ENCODE results near the gene CHI3L1.
A peak's percentile ranks its signal among the peaks of the same experiment; 100 is the strongest.

CHI3L1 gene

DNA sequence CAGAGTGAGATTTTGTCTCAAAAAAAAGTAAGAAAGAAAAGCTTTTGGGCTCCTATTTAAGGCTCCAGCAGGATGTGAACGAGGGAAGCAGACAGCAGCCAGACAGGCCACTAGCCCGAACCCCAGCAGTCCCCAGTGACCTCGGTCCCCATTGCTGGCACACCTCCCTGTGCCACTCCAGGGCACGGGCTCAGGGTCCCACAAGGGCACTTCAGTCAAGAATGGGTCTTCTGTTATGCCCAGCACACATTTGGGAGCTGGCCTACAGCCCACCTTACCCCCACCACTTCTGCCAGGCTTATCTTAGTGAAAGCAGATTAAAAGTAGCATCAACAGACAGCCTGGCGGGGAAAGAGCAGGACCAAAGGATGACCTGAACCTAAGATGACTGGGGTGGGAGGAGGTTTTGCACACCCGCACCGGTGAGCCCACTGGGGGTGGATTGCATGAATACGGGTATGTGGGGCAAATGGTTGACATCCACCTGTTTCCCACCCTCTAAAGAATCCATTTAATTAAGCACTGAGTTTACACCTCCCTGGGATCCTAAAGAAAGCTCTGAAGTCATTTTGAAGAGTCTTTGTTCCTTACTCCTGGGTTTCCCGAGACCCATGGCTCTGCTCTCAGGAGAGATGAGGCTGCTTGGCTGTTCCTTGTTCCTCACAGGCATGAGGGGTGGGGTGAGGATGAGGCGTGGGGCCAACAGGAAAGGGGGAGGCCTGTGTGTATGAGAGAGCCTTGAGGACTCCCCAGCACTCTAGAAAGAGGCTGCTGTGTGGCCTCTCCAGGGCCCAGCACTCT, 4.7 kb downstream of the CHI3L1 start:
- no peak for DNase-seq (ENCODE audit: low spot score)

DNA sequence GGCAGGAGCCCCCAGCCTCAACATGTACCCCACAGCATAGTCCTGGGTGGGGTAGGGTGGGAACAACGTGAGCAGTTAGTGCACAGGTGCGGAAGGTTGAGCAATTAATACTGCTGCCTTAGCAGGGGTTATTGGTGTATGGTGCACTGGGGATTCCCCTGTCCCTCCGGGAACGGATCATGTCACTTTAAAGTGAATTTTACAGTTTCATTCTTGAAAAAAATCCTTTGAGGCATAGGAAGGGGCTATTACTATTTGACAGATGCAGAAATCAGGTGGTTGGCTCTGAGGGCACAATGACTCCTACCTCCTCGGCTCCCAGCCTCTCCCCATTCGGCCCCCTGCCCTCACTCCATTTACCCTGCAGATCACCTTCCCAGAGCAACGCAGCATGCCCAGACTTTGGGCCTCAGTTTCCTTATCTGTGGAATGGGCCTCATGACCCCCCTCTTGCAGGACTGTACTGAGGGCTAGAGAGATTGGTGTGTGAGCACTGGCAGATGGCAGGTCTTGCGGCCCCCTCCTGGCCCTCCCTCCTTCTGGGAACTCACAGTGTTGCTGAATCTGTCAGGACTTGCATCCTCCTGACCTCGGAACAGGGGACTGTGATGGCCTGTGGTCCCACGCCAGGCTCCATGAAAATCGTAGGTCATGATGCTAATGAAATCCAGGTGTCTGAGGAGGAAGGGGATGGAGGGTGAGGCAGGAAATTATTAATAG, 5.7 kb downstream of the CHI3L1 start:
- no peak for DNase-seq (ENCODE audit: low spot score)

DNA sequence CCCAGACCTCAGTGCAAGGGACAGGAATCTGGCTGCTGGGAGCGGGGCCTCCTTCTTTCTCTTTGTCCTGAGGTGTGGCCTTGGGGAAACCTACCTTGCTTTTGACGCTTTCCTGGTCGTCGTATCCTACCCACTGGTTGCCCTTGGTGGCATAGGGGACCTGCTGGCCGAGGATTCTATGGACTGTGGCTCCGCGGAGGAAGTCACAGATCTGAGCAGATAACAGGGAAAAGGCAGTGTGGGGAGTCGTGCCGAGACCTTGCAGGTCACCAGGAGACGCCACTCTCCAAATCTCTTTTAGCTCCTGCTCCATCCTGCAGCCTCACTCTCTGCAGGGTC, 6.9 kb downstream of the CHI3L1 start:
- DNase-seq (ENCODE audit: low spot score): no peak

DNA sequence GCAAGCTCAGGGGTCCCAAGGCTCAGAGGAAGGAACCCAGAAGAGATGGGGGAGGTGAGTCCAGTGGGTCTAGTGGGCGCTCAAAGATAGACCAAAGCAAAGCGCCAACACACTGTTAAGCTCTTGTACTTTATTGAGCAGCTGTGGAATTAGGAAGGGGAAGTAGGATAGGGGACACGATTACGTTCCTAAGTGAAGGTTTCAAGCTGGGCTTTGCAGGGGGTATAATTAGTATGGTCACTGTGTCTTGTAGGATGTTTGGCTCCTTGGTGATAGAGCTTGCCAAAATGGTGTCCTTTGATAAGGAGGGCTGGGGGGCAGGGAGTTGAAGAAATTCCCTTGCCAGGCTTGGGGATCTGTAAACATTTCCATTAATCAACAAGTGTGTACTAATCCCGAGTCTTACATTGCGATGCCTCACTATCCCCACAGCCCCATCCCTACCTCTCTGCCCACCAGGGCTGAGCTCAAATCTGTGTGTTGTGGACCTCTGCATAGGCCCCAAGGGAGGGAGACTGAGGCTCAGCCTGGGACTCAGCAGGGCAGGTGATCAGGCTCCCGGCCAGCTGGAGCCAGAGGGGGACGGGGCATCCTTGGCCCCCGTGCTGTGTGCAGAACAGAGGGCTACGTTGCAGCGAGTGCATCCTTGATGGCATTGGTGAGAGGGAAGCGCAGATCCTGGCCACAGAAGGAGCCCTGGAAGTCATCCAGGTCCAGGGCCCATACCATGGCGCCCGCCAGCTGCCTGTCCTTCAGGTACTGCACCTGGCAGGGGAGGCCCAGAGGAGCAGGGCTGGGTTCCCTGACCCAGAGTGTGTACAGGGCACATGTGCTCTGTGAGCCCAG, 7.5 kb downstream of the CHI3L1 start:
- DNase-seq (ENCODE audit: low spot score): no peak

DNA sequence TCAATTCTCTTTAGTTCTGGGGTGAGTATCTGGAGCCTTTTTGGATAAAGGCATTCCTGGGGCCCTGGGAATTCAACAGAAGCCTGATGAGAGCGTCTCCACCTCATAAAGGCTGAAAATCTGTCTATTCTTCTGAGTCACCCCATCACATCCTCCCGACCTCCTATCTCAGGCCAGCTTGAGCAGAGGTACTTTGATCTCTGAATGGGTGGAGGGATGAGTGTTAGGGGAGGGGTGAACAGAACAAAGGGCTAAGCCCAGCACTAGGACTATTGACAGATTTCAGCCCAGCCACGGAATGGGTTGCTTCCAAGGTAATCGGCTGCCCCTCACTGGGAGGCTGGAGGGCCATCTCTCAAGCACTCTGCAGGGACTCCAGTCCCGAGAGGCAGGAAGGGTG, 8.4 kb downstream of the CHI3L1 start:
- no peak for DNase-seq (ENCODE audit: low spot score)

DNA sequence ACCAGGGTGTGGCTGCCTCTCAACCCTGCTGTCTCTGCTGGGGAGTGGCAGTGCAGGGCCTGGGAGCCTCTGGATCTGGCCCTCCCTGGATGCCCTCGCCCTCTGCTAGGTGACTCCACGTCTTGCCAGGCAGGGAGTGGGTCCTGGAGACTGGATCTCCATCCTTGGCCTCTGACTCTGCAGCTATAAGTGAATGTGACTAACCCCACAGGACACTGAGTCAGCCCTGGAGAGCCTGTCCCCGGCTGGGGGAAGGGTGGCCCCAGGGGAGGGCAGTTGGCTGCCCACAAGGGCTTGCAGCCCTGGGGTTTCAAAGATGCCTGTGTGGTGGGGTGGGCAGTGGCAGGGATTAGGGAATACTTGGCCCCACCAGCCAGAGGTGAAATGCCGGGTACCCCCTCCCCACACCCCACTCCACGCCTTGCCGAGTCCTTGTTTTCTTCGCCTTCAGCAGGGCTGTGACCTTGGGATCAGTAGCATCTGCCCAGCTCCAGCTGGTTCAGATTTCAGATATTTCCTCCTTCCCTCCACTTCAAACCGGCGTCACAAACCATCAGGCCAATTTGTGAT, 8.9 kb downstream of the CHI3L1 start:
- DNase-seq (ENCODE audit: low spot score): no peak

DNA sequence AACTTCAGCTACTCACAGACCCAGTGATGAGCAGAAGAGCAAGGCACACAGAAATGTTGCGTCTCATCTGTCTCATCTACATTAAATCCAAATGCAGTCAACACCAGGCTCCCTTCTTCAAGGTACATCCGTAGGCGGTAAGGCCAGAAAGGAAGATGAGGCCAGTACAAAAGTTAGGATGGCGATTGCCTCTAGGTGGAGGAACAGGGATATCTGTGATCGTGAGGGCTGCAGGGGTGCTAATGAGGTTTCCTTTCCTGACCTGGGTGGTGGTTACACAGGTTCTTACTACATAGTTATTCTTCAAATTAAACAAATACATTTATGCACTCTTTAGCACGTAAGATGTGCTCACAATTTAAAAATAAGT, 9.5 kb downstream of the CHI3L1 start:
- no peak for DNase-seq (ENCODE audit: low spot score)

DNA sequence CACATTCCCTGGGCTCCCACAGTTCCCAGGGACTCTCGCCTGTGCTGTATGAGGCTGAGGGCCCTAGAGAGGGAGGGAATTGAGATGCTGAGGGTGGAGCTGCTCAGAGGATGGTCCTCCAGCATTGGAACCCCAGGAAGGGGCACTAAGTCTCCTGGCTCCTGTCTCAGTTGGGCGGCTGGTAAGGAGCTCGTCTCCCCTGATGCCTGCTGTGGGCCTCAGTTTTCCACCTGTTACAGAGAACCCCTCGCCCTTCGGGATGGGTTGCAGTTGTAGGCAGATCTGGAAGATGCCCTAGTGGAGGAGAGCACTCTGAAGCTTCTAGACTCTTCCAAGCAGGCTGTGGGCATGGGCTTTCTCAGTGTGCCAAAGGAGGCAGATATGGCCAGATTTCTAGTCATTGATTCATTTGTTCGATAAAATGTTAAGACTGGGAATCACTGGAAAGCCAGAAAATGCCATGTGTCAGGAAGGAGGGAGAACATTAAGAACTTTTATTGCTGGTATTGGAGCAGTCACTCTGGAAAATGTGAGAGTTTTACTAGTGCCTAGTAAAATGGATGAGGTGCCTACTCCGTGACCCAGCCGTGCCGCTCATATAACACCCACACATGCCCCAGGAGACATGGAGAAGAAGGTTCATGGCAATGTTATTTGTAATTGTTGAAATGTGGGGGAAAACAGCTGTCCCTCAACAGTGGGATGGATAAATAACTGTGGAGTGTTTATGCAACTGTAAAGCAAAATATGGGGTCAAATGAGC, 10.1 kb downstream of the CHI3L1 start:
- no peak for DNase-seq (ENCODE audit: low spot score)

DNA sequence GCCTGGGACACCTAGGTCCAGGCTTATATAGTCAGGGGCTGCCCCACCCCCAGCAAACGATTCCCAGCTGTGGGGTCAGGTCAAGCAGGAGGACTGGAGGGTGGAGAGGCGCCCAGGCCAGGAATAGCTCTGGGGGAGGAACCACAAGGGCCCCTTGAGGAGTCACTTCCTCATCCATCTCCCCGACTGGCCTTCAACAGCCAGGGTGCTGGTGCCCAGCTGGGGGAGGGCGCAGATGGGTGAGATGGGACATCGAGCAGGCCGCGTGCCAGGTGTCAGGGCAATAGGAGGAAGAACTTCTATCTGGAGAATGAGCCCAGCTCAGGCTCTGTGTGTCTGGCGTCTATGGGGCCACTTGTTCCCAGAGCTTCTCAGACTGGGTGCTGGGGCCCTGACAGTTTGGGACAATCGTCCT, 10.7 kb downstream of the CHI3L1 start:
- peak; percentile 64 for DNase-seq (ENCODE audit: low spot score)

DNA sequence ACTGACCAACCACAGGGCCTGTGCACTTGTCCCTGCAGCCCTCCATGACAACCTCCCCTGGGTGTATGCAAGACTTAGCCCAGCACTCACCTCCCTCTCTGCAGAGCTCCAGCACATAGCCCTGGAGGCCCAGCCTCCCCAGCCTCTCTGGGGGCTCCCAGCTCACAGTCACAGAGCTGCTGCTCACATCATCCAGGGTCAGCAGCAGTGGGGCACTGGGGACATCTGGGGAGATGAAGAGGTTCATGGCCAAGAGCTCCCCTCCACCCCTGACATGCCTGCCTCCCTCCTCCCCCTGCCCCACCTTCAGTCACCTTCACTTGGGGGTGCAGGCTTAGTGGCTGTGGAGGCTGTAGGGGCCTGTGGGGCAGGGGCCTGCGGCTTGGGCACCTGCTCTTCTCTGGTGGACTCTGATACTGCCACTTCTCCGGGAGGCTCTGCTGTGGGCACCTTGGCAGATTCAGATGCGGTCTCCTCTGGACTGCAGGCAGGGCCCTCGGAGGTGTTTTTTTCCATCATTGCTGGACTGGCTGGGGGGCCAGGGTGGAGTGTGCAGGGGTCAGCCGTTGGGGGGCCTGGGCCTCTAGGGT, 11.2 kb downstream of the CHI3L1 start, which contains the start of gene MYBPH:
Gene MYBPH, minus strand, starts transcription at position 590 of the 590 bp plus-strand sequence. Its CDS starts 71 bp downstream, at position 519.
- no peak for DNase-seq (ENCODE audit: low spot score)

DNA sequence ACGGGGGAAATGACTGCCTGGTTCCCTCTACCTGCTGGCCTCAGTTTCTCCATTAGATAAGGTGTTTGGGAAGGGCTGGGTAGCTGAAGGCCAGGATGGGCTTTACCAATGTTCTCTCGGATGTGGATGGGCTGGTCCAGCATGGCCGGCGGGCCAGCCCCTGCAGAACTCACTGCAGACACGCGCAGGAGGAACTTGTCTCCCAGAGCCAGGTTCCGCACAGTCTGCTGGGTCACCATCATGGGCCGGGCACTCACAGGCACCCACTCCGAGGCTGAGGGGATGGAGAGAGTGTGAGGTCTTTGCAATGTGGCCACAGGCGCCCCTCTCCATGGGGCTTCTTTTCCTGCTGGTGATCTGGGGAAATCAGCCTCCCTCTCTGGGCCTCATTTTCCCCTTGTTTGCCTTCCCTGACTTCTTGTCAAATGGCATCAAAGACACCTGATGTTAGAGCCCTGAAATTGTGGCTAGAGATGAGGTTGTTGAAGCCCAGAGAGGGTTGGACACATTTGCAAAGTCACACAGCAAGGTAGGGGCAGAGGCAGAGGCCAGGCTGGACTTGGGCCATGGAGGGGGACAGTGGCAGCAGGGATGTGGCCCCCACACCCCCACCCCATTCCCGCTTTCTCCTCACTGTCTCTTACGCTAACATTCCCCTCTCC, 12.0 kb downstream of the CHI3L1 start:
- DNase-seq (ENCODE audit: low spot score): no peak

DNA sequence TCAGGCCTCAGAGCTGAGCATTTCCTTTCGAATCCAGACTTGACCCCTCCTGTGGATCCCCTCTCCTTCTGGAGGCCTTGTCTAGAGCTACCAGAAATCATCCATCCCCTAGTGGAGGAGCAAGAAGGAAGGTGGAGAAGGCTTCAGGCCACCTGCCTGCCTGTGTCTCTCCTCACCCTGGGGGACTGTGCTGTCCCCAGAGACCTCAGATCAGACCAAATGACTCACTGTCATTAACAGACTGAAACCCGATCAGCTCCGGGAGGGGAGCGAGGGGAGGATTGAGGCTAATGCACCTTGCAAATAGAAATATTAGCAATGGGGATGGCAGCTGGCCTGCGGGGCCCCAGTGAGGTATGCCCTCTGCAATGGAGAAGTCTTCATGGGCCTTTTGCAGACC, 12.9 kb downstream of the CHI3L1 start:
- DNase-seq (ENCODE audit: low spot score): no peak

DNA sequence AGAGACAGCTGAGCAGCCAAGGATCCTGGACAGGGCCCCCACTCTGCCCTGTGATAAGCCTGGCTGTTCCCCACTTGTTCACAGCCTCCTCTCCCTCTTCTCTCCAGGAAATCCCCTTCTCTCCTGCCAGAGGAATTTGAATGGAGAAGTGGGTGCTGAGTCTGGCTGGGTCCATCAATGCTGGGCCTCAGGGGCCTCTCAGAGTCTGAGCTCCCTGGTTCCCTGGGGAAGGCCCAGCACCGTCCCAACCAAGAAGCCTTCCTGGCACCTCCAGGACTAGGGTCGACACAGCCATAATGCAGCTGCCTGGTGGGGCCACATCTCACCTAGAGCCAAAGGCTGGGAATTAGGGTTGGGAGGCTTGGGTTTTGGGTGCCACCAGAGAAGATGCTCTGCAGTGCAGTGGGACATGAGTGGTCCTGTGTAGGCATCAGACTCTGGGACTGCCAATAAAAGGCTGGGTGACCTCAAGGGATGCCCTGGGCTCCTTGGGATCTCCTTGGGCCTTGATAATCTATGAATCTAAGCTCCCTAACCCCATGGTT, 13.4 kb downstream of the CHI3L1 start:
- no peak for DNase-seq (ENCODE audit: low spot score)

DNA sequence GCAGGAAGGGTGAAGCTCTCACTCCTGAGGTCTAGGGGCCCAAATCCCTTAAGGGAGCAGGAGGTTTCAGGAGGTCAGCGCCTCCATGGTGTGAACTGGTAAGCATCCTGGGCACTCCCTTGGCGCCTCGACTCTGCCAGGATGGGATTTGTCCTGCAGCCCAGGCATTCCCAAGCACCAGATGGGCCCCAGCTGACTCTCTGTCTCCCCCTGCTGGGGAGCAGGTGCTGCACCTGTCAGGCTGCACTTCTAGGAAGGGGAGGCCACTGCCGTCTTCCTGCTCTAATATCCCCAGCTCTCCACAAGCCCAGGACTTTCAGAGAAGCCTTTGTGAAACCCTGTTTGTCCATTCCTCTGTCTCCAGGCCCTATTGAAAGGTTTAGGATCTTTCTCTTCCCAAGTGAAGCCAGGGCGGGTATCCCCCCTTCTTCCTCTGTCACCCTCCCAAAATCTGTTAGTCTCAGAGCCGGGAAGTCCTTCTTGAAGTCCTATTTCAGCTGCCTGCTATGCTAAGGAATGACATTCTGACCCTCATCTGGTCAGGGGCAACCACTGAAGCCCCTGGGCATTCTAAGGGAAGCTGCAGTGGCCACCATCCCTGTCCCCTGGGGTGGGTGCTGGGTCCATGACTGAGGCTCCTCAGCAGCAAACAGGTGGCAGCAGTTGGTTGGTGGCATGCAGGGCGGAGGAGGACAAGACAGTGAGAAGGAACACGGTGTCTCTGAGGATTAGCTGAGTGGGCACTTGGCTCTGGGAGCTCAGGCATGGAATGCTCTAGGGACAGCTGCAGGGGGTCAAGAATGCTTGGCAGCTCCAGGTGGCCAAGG, 14.1 kb downstream of the CHI3L1 start:
- DNase-seq (ENCODE audit: low spot score): peak; percentile 65

DNA sequence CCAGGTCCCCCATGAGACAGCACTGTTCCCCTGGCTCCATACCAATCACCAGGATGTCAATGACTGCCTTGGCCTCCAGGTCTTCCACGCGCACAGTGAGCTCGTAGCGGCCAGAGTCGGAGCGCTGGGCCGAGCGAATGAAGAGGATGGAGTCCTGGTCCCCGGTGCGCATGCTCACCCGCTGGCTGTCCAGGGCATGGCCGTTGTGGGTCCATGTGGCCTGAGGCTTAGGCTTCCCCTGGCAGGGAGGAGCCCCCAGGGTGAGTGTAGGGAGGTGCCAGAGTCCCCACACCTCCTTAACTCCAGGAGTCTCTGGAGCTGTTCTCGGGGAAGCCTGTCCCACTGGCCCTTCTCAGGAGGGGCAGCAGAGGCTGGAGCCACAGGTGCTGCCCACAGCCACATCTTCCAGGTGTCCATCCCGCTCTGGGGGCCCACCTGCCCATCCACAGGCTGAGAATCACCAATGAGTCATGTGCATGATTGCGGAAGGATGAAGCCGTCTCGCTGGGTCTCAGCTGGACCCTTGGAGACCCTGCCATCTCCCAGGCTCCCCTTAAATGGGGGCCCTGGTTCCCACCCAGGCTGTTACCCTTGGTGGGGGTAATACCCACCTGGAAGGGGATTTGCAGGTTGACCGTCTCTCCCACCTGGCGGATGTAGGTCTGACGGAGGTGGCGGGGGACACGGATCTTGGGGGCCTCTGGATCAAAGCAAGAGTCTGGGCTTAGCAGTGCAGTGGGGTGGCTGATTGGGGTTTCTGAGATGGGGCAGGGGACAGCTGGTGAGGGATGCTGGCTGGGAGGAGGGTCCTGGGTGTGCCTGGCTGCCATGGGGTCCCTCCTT, 14.9 kb downstream of the CHI3L1 start:
- no peak for DNase-seq (ENCODE audit: low spot score)

DNA sequence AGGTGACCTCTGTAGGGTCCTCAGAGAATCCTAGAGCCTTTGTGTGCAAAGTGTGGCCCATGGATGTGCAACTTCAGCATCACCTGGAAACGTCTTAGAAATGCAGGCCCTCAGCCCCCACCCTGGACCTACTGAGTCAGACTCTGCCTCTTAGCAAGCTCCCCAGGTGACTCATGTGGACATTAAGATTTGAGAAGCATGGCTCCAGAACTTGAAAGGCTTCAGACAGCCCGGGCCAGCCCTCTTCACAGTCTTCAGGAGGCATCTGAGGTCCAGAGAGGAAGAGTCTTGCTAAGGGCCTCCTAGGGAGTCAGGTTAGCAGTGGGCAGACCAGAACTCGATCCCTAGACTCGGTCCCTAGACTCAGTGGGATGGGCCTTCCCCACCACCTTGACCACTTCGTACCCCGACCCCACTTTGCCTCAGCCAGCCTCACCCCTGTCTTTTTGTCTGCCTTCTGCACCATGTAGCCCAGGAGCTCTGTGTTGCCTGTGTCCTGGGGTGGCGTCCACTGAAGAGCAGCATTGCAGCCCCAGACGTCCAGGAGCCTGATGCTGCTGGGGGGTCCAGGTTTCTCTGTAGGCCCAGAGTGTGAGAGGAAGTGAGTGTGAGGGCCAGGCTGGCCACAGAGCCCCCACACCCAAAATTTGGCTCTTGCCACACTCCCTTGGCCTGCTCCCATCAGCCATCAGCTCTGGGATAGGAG, 15.7 kb downstream of the CHI3L1 start:
- DNase-seq (ENCODE audit: low spot score): no peak

DNA sequence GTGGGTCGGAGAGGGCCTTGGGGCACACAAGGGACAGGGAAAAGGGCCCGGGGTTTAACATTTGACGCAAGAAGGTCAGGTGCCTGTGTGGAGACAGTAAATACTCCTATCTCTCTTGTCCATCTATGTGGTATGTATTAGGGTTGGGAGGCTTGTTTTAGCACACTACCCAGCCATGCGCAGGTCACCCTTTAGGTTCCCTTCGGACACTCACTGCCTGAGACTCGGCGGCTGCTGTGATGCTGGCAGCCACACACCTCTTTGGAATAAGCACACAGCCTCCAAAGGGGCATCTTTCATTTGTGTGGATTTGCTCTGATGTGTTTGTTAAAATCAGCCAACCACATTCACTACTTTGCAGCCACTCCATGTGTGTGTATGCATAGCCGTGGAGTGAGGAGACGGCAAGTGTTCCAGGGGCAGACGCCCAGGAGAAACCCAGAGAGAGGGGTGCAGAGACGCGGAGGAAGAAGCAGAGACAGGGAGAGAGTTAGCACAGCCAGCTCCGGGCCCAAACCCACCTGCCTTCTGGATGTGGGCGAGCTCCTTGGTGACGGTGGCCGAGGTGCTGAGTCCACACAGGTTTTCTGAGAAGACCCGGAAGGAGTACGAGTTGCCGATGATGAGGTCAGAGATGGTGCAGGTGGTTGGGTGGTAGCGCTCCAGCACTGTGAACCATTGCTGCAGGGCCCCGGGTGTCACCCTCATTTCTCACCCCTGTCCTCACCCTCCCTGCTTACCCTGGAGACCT, 16.6 kb downstream of the CHI3L1 start:
- DNase-seq (ENCODE audit: low spot score): no peak

Measured in pons (tissue), 1 donor.